Esophagus muscularis mucosa (tissue), 4 donors: Measurements from ENCODE around the gene FOXC2. TPM values are rescaled to one million over a fixed set of nuclear protein-coding genes. Genes with fewer than 3 reads are reported as not detected.

Experiments used
- DNase-seq: peaks from one replicate; pipeline ENCODE4 v3.0.0-alpha.2; 2017; ENCODE audit errors: extremely low spot score
- H3K27ac ChIP-seq, 4 donors: fragments of 200-600 bp; sonication (generic); replicated peaks in 1 of 4; 1 replicate in 3 of 4; 2 replicates in 1 of 4; pipeline ENCODE4 v1.5.1; 2016 to 2019; ENCODE audit warnings: mild to moderate bottlenecking in 1 of 4
- H3K27me3 ChIP-seq, 4 donors: fragments of 200-600 bp; sonication (generic); one replicate each; pipeline versions ENCODE4 v1.5.1 to v1.6.0; 2016 to 2019
- H3K36me3 ChIP-seq, 4 donors: fragments of 200-600 bp; sonication (generic); one replicate each; pipeline ENCODE4 v1.5.1; 2016 to 2019
- H3K4me1 ChIP-seq, 4 donors: fragments of 200-600 bp; sonication (generic); one replicate each; pipeline ENCODE4 v1.5.1; 2016 to 2019
- H3K4me3 ChIP-seq, 4 donors: fragments of 200-600 bp; sonication (generic); 1 replicate in 2 of 4; 2 replicates in 2 of 4; pipeline ENCODE4 v1.5.1; 2016 to 2019; ENCODE audit warnings: mild to moderate bottlenecking in 4 of 4, moderate library complexity in 1 of 4
- H3K9me3 ChIP-seq, 4 donors: fragments of 200-600 bp; sonication (generic); 1 replicate in 3 of 4; 2 replicates in 1 of 4; pipeline ENCODE4 v1.5.1; 2016 to 2019
- EP300 ChIP-seq: sonication (generic); formaldehyde crosslinking; IDR thresholded peaks from one replicate; pipeline ENCODE4 v1.6.1; 2017; ENCODE audit warnings: antibody characterized with exemption
- POLR2A ChIP-seq: fragments of 450-650 bp; IDR thresholded peaks from one replicate; pipeline ENCODE4 v1.6.1; 2017; ENCODE audit warnings: antibody characterized with exemption, moderate library complexity, mild to moderate bottlenecking, low read depth
- POLR2AphosphoS5 ChIP-seq, 2 donors: sonication (generic); formaldehyde crosslinking; IDR thresholded peaks; one replicate each; pipeline ENCODE4 v1.6.1; 2017; ENCODE audit warnings: antibody characterized with exemption in 2 of 2
- WGBS: methylation state at CpG from one replicate; pipeline ENCODE4 v1.1.5; 2018; 5-methylcytosine and 5-hydroxymethylcytosine counted together
- intact Hi-C: fragments of 100-400 bp; cut with DNase I; formaldehyde crosslinking; loops from one replicate; pipeline ENCODE4 v1.15.1; 2023
- total RNA-seq, 4 donors: library from RNA; depleted of rRNA; stranded (reverse); fragments of >200 nt; gene quantifications; one replicate each; pipeline versions ENCODE4 v1.1.0 to v1.2.1, GENCODE V29; 2016
- TF ChIP-seq, protein P1 (sequence below), 3 experiments: fragments of 200-600 bp in 2 of 3; fragments of 450-650 bp in 1 of 3; sonication (generic) in 2 of 3; IDR thresholded peaks; one replicate each; pipeline ENCODE4 v1.5.1; 2017 to 2019; ENCODE audit warnings: antibody characterized with exemption in 3 of 3, mild to moderate bottlenecking in 2 of 3, moderate library complexity in 1 of 3

Gene FOXC2
- total RNA-seq, 4 donors from 2014 or later: 0.71 to 1.7 (median 1.1) TPM

DNA sequence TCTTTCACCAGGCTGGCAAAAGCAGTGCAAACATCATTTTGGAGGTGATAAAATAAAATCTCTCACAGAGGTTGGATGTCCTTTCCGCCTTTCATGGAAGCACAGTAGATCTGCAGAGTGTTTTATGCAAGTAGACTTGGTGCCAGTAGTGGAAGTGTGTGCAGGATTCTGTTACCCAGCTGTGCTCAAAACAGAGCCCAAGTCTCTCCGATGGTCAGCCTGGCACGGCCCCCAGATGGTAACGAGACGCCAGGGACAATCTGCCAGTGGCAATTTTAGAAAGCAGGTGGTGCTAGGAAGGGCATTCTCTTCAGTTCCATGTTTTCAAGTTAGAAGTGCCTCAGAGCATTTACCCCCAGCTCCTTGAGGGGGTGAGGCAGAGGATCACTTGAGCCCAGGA is 10.1 kb upstream of the FOXC2 start:
- Histone ChIP-seq H3K4me3 (no peak overlapping the region), H3K9me3 (no peaks in the 10 kb centered on the region), H3K27ac (no peak overlapping the region), H3K36me3 (peaks cover 0 to 8% (median 5%) of the 10 kb centered on the region in 4 donors), H3K27me3 (peaks cover 0 to 36% (median 3%) of the 10 kb centered on the region in 4 donors), H3K4me1 (peaks cover 8 to 31% (median 26%) of the 10 kb centered on the region in 4 donors)
- intact Hi-C loops: no loop called here
- no peak for DNase-seq
- TF ChIP-seq, protein P1, sequence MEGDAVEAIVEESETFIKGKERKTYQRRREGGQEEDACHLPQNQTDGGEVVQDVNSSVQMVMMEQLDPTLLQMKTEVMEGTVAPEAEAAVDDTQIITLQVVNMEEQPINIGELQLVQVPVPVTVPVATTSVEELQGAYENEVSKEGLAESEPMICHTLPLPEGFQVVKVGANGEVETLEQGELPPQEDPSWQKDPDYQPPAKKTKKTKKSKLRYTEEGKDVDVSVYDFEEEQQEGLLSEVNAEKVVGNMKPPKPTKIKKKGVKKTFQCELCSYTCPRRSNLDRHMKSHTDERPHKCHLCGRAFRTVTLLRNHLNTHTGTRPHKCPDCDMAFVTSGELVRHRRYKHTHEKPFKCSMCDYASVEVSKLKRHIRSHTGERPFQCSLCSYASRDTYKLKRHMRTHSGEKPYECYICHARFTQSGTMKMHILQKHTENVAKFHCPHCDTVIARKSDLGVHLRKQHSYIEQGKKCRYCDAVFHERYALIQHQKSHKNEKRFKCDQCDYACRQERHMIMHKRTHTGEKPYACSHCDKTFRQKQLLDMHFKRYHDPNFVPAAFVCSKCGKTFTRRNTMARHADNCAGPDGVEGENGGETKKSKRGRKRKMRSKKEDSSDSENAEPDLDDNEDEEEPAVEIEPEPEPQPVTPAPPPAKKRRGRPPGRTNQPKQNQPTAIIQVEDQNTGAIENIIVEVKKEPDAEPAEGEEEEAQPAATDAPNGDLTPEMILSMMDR (IDR thresholded peaks at IDR 0.05): no peak
- TF ChIP-seq EP300 (no peak), POLR2A (no peak)
- WGBS: 71% methylated on average over 5 of the region's 5 CpGs

GRCh38 chr16:86557587-86557986 is 9.0 kb upstream of the FOXC2 start:
- Histone ChIP-seq H3K4me3 (no peak overlapping the region), H3K27me3 (peaks cover 0 to 45% (median 3%) of the 10 kb centered on the region in 4 donors), H3K9me3 (no peaks in the 10 kb centered on the region), H3K27ac (no peak overlapping the region), H3K4me1 (peaks cover 8 to 29% (median 25%) of the 10 kb centered on the region in 4 donors), H3K36me3 (no peaks in the 10 kb centered on the region)
- intact Hi-C loops: no loop called here
- DNase-seq: no peak
- TF ChIP-seq, protein P1 (IDR thresholded peaks at IDR 0.05): no peak
- TF ChIP-seq POLR2AphosphoS5 (IDR thresholded peaks at IDR 0.05): no peak
- TF ChIP-seq POLR2A: no peak
- no peak for TF ChIP-seq EP300
- 73% methylated on average over 4 of the region's 4 CpGs for WGBS

- TF ChIP-seq, protein P1 (IDR thresholded peaks at IDR 0.05): no peak
- TF ChIP-seq POLR2AphosphoS5 (IDR thresholded peaks at IDR 0.05): no peak
- no peak for TF ChIP-seq EP300
- no peak for TF ChIP-seq POLR2A
- peaks cover 8 to 25% (median 23%) of the 10 kb centered on the region in 4 donors for H3K4me1 ChIP-seq
- intact Hi-C loops: no loop called here
- no peak for DNase-seq
- H3K27me3 ChIP-seq: peaks cover 0 to 54% (median 3%) of the 10 kb centered on the region in 4 donors
- WGBS: 77% methylated on average over 28 of the region's 28 CpGs
- no peak overlapping the region for H3K4me3 ChIP-seq
- no peak overlapping the region for H3K27ac ChIP-seq
- no peaks in the 10 kb centered on the region for H3K36me3 ChIP-seq
- no peaks in the 10 kb centered on the region for H3K9me3 ChIP-seq
Measured at GRCh38 chr16:86558355-86559193, 8.1 kb upstream of the FOXC2 start.

GRCh38 chr16:86559802-86560305 is 6.8 kb upstream of the FOXC2 start:
- TF ChIP-seq POLR2AphosphoS5 (IDR thresholded peaks at IDR 0.05) (no peak), EP300 (no peak), POLR2A (no peak)
- TF ChIP-seq, protein P1 (IDR thresholded peaks at IDR 0.05): no peak
- H3K4me3 ChIP-seq: no peak overlapping the region
- no peaks in the 10 kb centered on the region for H3K36me3 ChIP-seq
- DNase-seq: no peak
- no peak overlapping the region for H3K27ac ChIP-seq
- H3K27me3 ChIP-seq: peaks cover 0 to 65% (median 12%) of the 10 kb centered on the region in 4 donors
- intact Hi-C loops: no loop called here
- H3K4me1 ChIP-seq: peaks cover 9 to 23% (median 20%) of the 10 kb centered on the region in 4 donors
- 86% methylated on average over 6 of the region's 9 CpGs for WGBS
- H3K9me3 ChIP-seq: no peaks in the 10 kb centered on the region
